ENCODE results near the gene SYTL4. TPM values are rescaled to one million over a fixed set of nuclear protein-coding genes. Genes with fewer than 3 reads are reported as not detected.

Gene SYTL4
- total RNA-seq, 1 experiment from 2014 or later = 1.2 TPM

DNA sequence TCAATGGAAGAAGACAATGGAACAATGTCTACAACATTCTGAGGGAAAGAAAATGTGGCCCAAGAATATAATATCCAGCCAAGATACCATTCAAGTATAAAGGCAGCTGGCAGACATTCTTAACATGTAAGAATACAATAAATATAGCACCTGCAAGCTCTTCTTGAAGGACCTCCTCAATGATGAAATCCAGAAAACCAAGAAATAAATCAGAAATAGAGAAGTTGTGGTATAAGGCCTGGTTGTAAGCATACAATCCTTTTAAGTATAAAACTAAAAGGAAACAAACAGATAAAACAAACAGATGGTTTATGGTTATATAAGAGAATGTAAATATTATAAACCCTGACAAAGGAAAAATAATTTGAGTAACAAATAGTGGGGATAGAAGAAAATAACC is 33.4 kb downstream of the SYTL4 start:
- in situ Hi-C loops (cut with HindIII; ENCODE audit: low pct_unique_long_range_greater_than_20kb, low sequenced_read_pairs) = no loop called here
- no peak for DNase-seq (ENCODE audit: low read depth)

DNA sequence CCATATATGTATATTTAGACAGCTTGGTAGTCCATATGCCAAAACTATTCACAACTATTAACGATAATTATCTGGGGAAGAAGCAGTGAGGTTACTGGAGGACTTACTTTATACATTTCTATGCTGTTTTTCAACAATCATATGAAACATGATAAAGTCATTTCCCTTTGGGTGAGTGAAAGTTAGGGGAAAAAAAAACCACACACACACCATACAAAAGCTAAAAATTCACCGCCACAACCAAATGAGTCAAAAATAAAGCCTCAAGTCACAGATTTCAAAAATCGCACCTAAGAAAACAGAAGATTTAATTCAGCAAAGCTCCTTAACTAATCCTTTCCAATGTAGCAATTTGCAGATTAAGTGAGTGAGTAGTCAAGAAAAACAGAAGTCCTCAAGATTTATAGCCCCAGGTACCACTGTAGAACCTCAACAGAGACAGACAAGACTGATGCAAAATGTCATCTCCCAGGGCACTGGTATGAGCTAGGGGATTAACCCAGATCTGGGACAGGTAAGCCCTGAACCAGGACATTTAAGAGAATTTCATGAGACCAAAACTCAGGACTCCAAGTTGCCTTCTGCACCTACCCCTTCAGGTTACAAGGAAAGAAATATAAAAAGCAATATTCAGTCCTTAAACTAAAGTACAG is 35.1 kb downstream of the SYTL4 start:
- no peak for DNase-seq (ENCODE audit: low read depth)
- in situ Hi-C loops (cut with HindIII; ENCODE audit: low pct_unique_long_range_greater_than_20kb, low sequenced_read_pairs) = no loop called here

DNA sequence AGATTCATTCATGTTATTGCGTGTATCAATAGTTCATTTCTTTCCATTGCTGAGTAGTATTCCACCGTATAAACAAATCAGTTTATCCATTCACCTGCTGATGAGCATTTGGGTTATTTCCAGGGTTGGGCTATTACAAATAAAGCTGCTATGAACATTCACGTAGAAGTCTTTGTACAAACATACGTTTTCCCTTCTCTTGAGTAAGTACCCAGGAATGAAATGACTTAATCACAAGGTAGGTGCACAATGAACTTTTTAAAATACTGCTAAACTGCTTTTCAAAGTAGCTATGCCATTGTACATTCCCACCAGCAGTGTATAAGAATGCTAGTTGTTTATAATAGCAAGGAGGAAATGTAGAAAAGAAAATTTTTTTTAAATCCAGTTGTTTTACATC is 35.9 kb downstream of the SYTL4 start:
- in situ Hi-C loops (cut with HindIII; ENCODE audit: low pct_unique_long_range_greater_than_20kb, low sequenced_read_pairs) = no loop called here

DNA sequence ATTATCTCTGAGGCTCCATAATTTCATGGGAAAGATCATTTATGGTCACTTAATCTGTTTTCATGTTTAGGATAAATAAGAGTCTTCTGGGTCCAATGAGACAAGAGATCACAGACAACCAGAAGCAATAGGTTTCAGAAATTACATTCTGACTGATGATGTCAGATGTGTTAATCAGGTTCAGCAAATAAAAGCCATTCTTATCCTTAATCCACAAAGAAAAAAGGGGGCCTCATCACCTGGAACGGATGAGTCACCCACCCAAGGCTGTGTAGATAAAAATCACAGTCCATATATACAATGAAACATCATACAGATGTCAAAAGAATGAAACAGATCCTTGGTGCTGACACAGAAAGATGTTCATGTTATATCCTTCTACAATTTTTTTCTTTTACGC is 36.6 kb downstream of the SYTL4 start:
- no peak for DNase-seq (ENCODE audit: low read depth)
- in situ Hi-C loops (cut with HindIII; ENCODE audit: low pct_unique_long_range_greater_than_20kb, low sequenced_read_pairs) = no loop called here

More for the DNA sequence above, 35.9 kb downstream of the SYTL4 start:
- DNase-seq (ENCODE audit: low read depth) = no peak

- in situ Hi-C loops (cut with HindIII; ENCODE audit: low pct_unique_long_range_greater_than_20kb, low sequenced_read_pairs) = no loop called here
- DNase-seq (ENCODE audit: low read depth) = no peak
Observed at GRCh38 chrX:100687546-100687945, 44.4 kb downstream of the SYTL4 start.

GRCh38 chrX:100687128-100687527 is 44.8 kb downstream of the SYTL4 start:
- in situ Hi-C loops (cut with HindIII; ENCODE audit: low pct_unique_long_range_greater_than_20kb, low sequenced_read_pairs) = no loop called here
- no peak for DNase-seq (ENCODE audit: low read depth)

DNA sequence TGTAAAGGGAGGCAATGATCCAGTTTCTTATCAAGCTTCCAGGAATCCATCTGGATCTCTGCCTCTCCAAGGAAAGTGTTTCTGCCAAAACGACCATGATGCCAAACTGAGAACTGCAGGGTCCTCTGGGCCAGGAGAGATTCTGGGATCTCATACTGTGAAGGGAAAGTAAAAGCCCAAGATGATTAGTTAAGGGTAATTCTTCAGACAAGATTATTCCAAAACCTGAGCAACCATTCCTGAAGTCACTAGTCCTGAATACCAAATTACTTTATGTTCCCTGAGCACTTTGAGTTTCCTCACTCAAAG is 46.0 kb downstream of the SYTL4 start:
- DNase-seq (ENCODE audit: low read depth) = no peak
- in situ Hi-C loops (cut with HindIII; ENCODE audit: low pct_unique_long_range_greater_than_20kb, low sequenced_read_pairs) = no loop called here

GRCh38 chrX:100685284-100685996 is 46.5 kb downstream of the SYTL4 start:
- DNase-seq (ENCODE audit: low read depth) = peak; percentile 49
- in situ Hi-C loops (cut with HindIII; ENCODE audit: low pct_unique_long_range_greater_than_20kb, low sequenced_read_pairs) = no loop called here

DNA sequence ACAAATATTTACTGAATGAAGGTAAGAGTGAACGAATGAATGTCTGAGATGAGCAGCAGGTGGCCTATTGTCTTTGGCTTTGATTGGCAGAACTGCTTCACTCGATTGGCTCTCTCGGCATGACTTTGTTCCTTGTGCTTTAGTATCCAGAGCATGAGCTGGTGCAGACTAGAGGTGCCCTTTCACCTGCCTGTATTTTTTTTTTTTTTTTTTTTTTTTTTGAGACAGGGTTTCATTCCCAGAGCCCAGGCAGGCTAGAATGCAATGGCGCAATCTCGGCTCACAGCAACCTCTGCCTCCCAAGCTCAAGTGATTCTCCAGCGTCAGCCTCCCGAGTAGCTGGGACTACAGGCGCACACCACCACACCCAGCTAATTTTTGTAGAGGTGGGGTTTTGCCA is 49.0 kb downstream of the SYTL4 start:
- no peak for DNase-seq (ENCODE audit: low read depth)
- in situ Hi-C loops (cut with HindIII; ENCODE audit: low pct_unique_long_range_greater_than_20kb, low sequenced_read_pairs) = no loop called here

DNA sequence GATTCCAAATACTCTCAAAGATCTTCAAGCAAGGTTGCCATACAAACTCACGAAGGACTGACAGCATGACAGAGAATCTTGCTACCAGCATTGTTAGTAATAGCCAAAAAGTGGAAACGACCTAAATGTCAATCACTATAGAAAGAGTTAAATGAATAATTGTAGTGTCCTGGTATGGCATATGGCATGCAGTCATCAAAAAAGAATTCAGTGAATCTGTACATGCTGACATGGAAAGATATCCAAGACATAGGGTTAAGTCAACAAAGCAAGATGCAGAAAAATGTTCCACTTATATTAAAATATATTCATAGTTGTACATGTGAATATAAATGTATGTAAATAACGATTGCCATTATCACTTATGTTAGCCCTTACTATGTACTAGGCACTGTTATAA is 50.3 kb downstream of the SYTL4 start:
- in situ Hi-C loops (cut with HindIII; ENCODE audit: low pct_unique_long_range_greater_than_20kb, low sequenced_read_pairs) = no loop called here
- no peak for DNase-seq (ENCODE audit: low read depth)

- in situ Hi-C loops (cut with HindIII; ENCODE audit: low pct_unique_long_range_greater_than_20kb, low sequenced_read_pairs) = no loop called here
- no peak for DNase-seq (ENCODE audit: low read depth)
Observed at GRCh38 chrX:100680756-100681155, 51.2 kb downstream of the SYTL4 start.

- DNase-seq (ENCODE audit: low read depth) = no peak
- in situ Hi-C loops (cut with HindIII; ENCODE audit: low pct_unique_long_range_greater_than_20kb, low sequenced_read_pairs) = no loop called here
Observed at GRCh38 chrX:100677611-100678181, 54.2 kb downstream of the SYTL4 start.

DNA sequence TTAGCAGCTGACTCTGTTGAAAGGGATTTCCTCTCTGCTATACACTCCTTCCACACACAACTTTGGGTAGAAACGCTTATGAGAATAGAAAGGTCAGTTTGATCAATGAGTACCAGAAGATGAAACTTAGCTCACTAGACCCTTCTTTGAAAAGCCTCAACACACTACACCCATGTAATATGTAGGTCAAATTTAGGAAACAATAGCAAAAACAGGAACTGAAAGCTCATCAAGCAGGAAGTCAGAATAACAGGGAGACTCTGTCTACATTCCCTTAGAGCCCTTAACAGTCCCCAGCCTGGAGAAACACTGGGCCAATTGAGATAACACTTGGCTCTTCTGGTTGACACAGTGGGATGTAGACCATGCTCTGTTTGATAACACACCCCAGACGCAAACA is 57.2 kb downstream of the SYTL4 start:
- DNase-seq (ENCODE audit: low read depth) = no peak
- in situ Hi-C loops (cut with HindIII; ENCODE audit: low pct_unique_long_range_greater_than_20kb, low sequenced_read_pairs) = no loop called here

GRCh38 chrX:100673397-100673953 is 58.4 kb downstream of the SYTL4 start:
- DNase-seq (ENCODE audit: low read depth) = no peak
- in situ Hi-C loops (cut with HindIII; ENCODE audit: low pct_unique_long_range_greater_than_20kb, low sequenced_read_pairs) = no loop called here

DNA sequence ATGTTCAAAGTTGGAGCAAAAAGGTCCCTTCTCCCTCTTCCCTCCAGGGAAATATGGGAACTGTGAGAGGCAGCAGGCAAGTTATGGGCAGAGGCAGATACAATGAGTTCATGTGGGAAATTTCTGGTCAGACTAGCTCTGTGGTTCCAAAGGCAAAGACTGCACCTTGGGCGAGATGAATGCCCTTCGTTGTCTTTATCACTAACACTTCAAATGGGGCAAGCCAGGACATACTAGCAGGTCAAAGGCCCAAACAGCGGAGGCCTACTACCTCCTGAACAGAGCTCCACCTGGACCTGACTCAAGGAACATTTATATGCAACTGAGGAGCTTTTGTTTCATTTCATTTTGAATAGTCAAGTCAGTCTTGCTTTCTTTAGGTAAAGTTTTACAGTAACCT is 59.0 kb downstream of the SYTL4 start:
- DNase-seq (ENCODE audit: low read depth) = no peak
- in situ Hi-C loops (cut with HindIII; ENCODE audit: low pct_unique_long_range_greater_than_20kb, low sequenced_read_pairs) = no loop called here

DNA sequence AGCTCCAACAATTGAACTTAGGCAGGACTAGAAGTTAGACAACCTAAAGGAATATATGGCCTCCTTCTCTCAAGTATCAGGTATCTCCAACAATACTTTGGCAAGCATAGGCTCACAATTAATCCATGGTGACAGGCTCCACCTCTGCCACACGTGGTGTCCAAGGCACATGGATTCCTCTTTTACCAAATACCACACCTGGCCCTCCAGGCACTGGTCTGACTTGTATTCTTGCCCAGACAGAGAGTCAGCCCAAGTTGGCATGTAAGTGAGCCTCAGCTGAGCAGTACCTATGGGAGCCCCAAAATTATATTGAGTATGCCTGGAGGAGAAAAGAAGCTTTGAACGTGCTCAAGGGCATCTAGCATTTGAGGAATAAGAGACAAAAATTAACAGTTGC is 68.3 kb downstream of the SYTL4 start:
- in situ Hi-C loops (cut with HindIII; ENCODE audit: low pct_unique_long_range_greater_than_20kb, low sequenced_read_pairs) = no loop called here
- DNase-seq (ENCODE audit: low read depth) = no peak

DNA sequence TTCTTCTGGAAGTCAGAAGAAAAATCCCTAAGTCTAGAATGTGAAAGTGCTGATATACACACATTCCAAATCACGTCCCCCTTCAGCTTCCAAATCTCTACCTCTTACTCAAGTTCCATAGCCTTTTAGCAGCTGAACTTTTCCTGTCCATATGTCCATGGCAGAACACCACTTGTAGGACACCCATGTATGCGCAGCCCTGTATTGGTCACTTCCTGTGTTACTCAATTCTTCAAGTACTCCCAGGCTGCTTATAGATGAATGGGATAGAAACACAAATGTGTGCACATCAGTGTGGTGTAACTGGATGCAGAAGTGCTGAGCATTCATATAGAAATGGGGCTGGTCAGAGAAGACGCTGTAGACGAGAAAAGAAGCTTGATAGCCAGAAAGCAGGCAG is 69.1 kb downstream of the SYTL4 start:
- no peak for DNase-seq (ENCODE audit: low read depth)
- in situ Hi-C loops (cut with HindIII; ENCODE audit: low pct_unique_long_range_greater_than_20kb, low sequenced_read_pairs) = no loop called here

DNA sequence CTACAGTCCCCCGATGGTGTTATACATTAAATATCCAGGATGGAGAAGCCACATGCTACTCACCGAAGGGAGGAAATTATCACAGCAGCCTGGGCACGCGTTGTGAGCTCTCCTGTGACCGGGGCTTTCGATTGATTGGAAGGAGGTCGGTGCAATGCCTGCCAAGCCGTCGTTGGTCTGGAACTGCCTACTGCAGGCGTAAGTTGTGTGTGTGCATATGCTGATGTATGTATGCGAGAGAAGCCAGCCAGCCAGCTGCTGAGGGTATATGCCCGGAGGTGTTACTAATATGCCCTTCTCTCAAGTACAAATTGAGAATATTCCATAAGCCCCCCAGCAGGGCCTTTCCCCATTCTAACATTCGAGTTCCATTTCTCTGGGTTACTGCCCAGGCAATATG is 69.8 kb downstream of the SYTL4 start:
- in situ Hi-C loops (cut with HindIII; ENCODE audit: low pct_unique_long_range_greater_than_20kb, low sequenced_read_pairs) = no loop called here

GRCh38 chrX:100659431-100660137 is 72.3 kb downstream of the SYTL4 start:
- no peak for DNase-seq (ENCODE audit: low read depth)
- in situ Hi-C loops (cut with HindIII; ENCODE audit: low pct_unique_long_range_greater_than_20kb, low sequenced_read_pairs) = no loop called here

More for the DNA sequence above, 69.8 kb downstream of the SYTL4 start:
- no peak for DNase-seq (ENCODE audit: low read depth)

All from Caki2 (cell line).